ENCODE results near the gene ZNF432. TPM values are rescaled to one million over a fixed set of nuclear protein-coding genes. Genes with fewer than 3 reads are reported as not detected.

The ZNF432 gene
- total and polyA plus RNA-seq, 2 experiments from 2014 or later, result 3.3 to 13.2 TPM

- H3K36me3 Mint-ChIP-seq (ENCODE audit: low read depth), result peaks cover 86% of the 10 kb centered on the region
- no peak overlapping the region for H3K27ac Mint-ChIP-seq
- H3K79me2 ChIP-seq (replicated peaks; ENCODE audit: insufficient read depth), result peaks cover 35% of the 10 kb centered on the region; the same call in 1 of the 2 replicates
- ATAC-seq (no peak), DNase-seq (ENCODE audit: low spot score) (no peak)
- peaks cover 2% of the 10 kb centered on the region for H3K27me3 Mint-ChIP-seq (ENCODE audit: insufficient read depth, low read depth, poor library complexity)
- H3K27me3 ChIP-seq (ENCODE audit: insufficient read depth), result no peaks in the 10 kb centered on the region
- H3K4me1 ChIP-seq (ENCODE audit: insufficient read depth), result no peaks in the 10 kb centered on the region
- TF ChIP-seq EZH2phosphoT487 (IDR thresholded peaks at IDR 0.05; ENCODE audit: unreplicated experiment), result no peak
- no peak overlapping the region for H3K4me3 ChIP-seq
- H3F3A ChIP-seq (replicated peaks; ENCODE audit: low read depth), result no peaks in the 10 kb centered on the region
- peaks cover 19% of the 10 kb centered on the region for H3K9me3 Mint-ChIP-seq
- H3K9me2 ChIP-seq (ENCODE audit: insufficient read depth), result no peaks in the 10 kb centered on the region
- H3K4me1 Mint-ChIP-seq, result no peaks in the 10 kb centered on the region
- no peak overlapping the region for H3K27ac ChIP-seq (ENCODE audit: low read depth)
- H3K4me2 ChIP-seq, result no peak overlapping the region
- no peaks in the 10 kb centered on the region; the same call in 1 of the 2 replicates for H4K20me1 ChIP-seq (replicated peaks; ENCODE audit: insufficient read depth)
- peaks cover 31% of the 10 kb centered on the region for H3K36me3 ChIP-seq (ENCODE audit: insufficient read depth)
- H2AFZ ChIP-seq, result no peak overlapping the region
- no peak overlapping the region for H3K4me3 Mint-ChIP-seq
Measured at GRCh38 chr19:52086481-52086880, 37.8 kb upstream of the ZNF432 start.

GRCh38 chr19:52070496-52070895, 21.9 kb upstream of the ZNF432 start:
- Mint-ChIP-seq H3K27me3 (ENCODE audit: insufficient read depth, low read depth, poor library complexity) (peaks cover 5% of the 10 kb centered on the region), H3K27ac (no peak overlapping the region), H3K36me3 (ENCODE audit: low read depth) (peaks cover 100% of the 10 kb centered on the region), H3K4me3 (no peak overlapping the region), H3K4me1 (no peaks in the 10 kb centered on the region), H3K9me3 (peaks cover 87% of the 10 kb centered on the region)
- no peak overlapping the region for H2AFZ ChIP-seq
- H3F3A ChIP-seq (replicated peaks; ENCODE audit: low read depth), result no peaks in the 10 kb centered on the region
- no peak overlapping the region for H3K27ac ChIP-seq (ENCODE audit: low read depth)
- no peak for ATAC-seq
- no peak for DNase-seq (ENCODE audit: low spot score)
- no peaks in the 10 kb centered on the region for H3K9me2 ChIP-seq (ENCODE audit: insufficient read depth)
- no peak overlapping the region for H3K4me3 ChIP-seq
- peaks cover 41% of the 10 kb centered on the region for H3K36me3 ChIP-seq (ENCODE audit: insufficient read depth)
- no peaks in the 10 kb centered on the region for H3K79me2 ChIP-seq (replicated peaks; ENCODE audit: insufficient read depth)
- no peaks in the 10 kb centered on the region for H3K27me3 ChIP-seq (ENCODE audit: insufficient read depth)
- H3K4me2 ChIP-seq, result no peak overlapping the region
- H4K20me1 ChIP-seq (replicated peaks; ENCODE audit: insufficient read depth), result no peaks in the 10 kb centered on the region
- no peaks in the 10 kb centered on the region for H3K4me1 ChIP-seq (ENCODE audit: insufficient read depth)
- TF ChIP-seq POLR2AphosphoS5 (IDR thresholded peaks at IDR 0.05; ENCODE audit: low read depth) (no peak), STAT1 (IDR thresholded peaks at IDR 0.05; ENCODE audit: unreplicated experiment) (no peak), ZNF114 (CRISPR knock-in tag; IDR thresholded peaks at IDR 0.05) (no peak), ETS1 (IDR thresholded peaks at IDR 0.05) (no peak), JUNB (IDR thresholded peaks at IDR 0.05; ENCODE audit: unreplicated experiment) (no peak), REST (IDR thresholded peaks at IDR 0.05; ENCODE audit: unreplicated experiment) (no peak), ZNF462 (CRISPR knock-in tag; IDR thresholded peaks at IDR 0.05) (no peak), NANOG (IDR thresholded peaks at IDR 0.05; ENCODE audit: borderline replicate concordance) (no peak), ZNF331 (CRISPR knock-in tag; IDR thresholded peaks at IDR 0.05; ENCODE audit: low read depth) (no peak)

All from GM23338 (cell line).